ENCODE data around the gene TRAT1.

Gene TRAT1

GRCh38 chr3:108862865-108863798, 40.5 kb downstream of the TRAT1 start:
- peak in 1 of 2 donors; percentile 49 for DNase-seq

- DNase-seq: no peak
These were observed 41.2 kb downstream of the TRAT1 start for GRCh38 chr3:108863799-108864135.

GRCh38 chr3:108877901-108878300, 55.3 kb downstream of the TRAT1 start:
- DNase-seq: no peak

GRCh38 chr3:108879915-108880314, 57.3 kb downstream of the TRAT1 start:
- no peak for DNase-seq

GRCh38 chr3:108882762-108883161, 60.2 kb downstream of the TRAT1 start:
- no peak for DNase-seq

- DNase-seq: no peak
These were observed 60.8 kb downstream of the TRAT1 start for GRCh38 chr3:108883373-108883772.

- no peak for DNase-seq
These were observed 64.5 kb downstream of the TRAT1 start for GRCh38 chr3:108887121-108887520.

- no peak for DNase-seq
These were observed 65.2 kb downstream of the TRAT1 start for GRCh38 chr3:108887777-108888176.

GRCh38 chr3:108891833-108892232, 69.2 kb downstream of the TRAT1 start:
- no peak for DNase-seq

- no peak for DNase-seq
These were observed 72.4 kb downstream of the TRAT1 start for GRCh38 chr3:108894981-108895380.

- DNase-seq: no peak
These were observed 75.3 kb downstream of the TRAT1 start for GRCh38 chr3:108897883-108898282.

GRCh38 chr3:108899530-108899929, 76.9 kb downstream of the TRAT1 start:
- DNase-seq: no peak

Measured in CD4-positive, alpha-beta T cell treated with Interleukin-1 beta for 1 hour (primary cell).